Activated naive CD4-positive, alpha-beta T cell treated with anti-CD3 and anti-CD28 coated beads, Interleukin-2, amount 10 ng/mL, durations not matched to agents 7 days and 5 days (primary cell): ENCODE results near the gene MYEF2.

ENCODE experiments used
- CTCF ChIA-PET: fragments of 350-600 bp; sonication (Branson Sonifier 250); formaldehyde crosslinking; loops from one replicate; lab custom pipeline; 2021; ENCODE audit warnings: antibody characterized with exemption; lab: Charles Lee
- DNase-seq: peaks from one replicate; pipeline ENCODE4 v3.0.0-alpha.2; 2020
- H3K27ac Mint-ChIP-seq: one replicate; pipeline ENCODE4 v1.8.0; 2021; ENCODE audit warnings: mild to moderate bottlenecking, moderate library complexity, mixed read lengths
- H3K27me3 Mint-ChIP-seq: one replicate; pipeline ENCODE4 v1.8.0; 2021; ENCODE audit warnings: mild to moderate bottlenecking, mixed read lengths
- H3K36me3 Mint-ChIP-seq: one replicate; pipeline ENCODE4 v1.8.0; 2021; ENCODE audit warnings: mixed read lengths
- H3K4me1 Mint-ChIP-seq: one replicate; pipeline ENCODE4 v1.8.0; 2021; ENCODE audit warnings: mixed read lengths
- H3K4me3 Mint-ChIP-seq: one replicate; pipeline ENCODE4 v1.8.0; 2021; ENCODE audit warnings: mild to moderate bottlenecking, moderate library complexity, mixed read lengths
- H3K9me3 Mint-ChIP-seq: one replicate; pipeline ENCODE4 v1.8.0; 2021; ENCODE audit warnings: mixed read lengths

The MYEF2 gene

DNA sequence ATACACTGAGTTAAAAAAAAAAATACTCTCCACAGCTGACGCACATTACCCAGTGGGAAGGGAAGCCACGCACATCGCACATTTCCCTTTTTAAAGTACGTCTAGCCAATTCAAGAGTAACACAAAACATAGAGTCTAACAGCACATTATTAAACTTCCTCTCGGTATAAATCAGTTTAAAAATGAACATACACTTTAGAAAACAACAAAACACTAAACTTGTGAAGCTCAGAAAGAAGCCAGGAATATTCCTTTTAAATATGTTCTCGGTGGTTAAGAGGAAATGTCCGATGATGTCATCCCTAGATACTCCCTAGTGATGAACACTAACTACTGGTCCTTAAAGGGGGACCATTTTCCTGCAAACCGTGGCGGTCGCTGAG lies 721 bp downstream of the MYEF2 start:
- CTCF ChIA-PET = interaction anchor here (1.2 kb wide), 1 partner anchor 18 kb away, joined by 3 read pairs; no protein-coding TSS in a partner anchor
- Mint-ChIP-seq H3K36me3 (peaks cover 10% of the 10 kb centered on the region), H3K9me3 (peaks cover 3% of the 10 kb centered on the region), H3K4me1 (peaks cover 18% of the 10 kb centered on the region), H3K27me3 (peaks cover 17% of the 10 kb centered on the region), H3K4me3 (peak overlapping the region; percentile 89), H3K27ac (peak overlapping the region; percentile 89)
- DNase-seq = no peak

DNA sequence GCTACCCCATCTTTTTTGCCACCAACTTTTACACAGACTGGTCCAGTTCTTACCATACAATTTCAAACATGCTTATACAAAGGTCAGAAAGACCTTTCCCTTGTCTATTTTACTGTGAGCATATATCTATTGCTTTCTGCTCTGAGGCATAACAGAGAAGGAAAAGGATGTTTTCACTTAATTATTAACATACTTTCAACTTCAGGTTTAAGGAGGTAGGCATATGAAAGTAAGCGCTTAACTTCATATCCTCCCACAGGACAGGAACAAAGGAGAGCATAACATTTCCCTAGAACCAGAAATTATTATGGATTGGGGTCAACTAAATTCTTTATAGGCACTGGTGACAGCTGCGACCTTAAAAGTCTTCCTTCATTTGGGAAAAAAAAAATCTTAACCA lies 1.1 kb downstream of the MYEF2 start:
- no peak overlapping the region for H3K27ac Mint-ChIP-seq
- peaks cover 18% of the 10 kb centered on the region for H3K4me1 Mint-ChIP-seq
- no peak for DNase-seq
- H3K4me3 Mint-ChIP-seq = peak overlapping the region; percentile 89
- peaks cover 3% of the 10 kb centered on the region for H3K9me3 Mint-ChIP-seq
- H3K27me3 Mint-ChIP-seq = peaks cover 14% of the 10 kb centered on the region
- H3K36me3 Mint-ChIP-seq = peaks cover 10% of the 10 kb centered on the region
- CTCF ChIA-PET = interaction anchor here (1.2 kb wide), 1 partner anchor 18 kb away, joined by 3 read pairs; no protein-coding TSS in a partner anchor

DNA sequence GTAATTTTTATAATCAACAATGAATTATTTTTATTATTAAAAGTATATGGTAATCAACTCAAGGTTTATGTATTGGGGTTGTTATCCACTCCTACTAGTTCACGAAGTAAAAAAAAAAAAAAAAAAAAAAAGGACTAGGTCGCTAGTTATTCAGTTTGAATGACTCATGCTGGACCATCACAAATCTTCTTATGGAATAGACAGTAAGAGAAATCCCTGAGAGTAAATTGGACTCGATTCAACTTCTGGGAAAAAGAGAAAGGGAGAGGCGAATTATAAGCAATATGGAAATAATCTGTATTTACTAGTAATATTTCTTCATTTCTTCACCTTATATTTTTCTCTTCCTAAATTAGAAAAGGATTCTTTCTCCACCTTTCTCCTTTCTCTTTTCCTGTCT lies 2.0 kb downstream of the MYEF2 start:
- CTCF ChIA-PET = no interaction called here
- H3K4me1 Mint-ChIP-seq = peaks cover 18% of the 10 kb centered on the region
- H3K27ac Mint-ChIP-seq = no peak overlapping the region
- peaks cover 10% of the 10 kb centered on the region for H3K36me3 Mint-ChIP-seq
- no peak overlapping the region for H3K4me3 Mint-ChIP-seq
- peaks cover 12% of the 10 kb centered on the region for H3K27me3 Mint-ChIP-seq
- DNase-seq = no peak
- peaks cover 3% of the 10 kb centered on the region for H3K9me3 Mint-ChIP-seq

DNA sequence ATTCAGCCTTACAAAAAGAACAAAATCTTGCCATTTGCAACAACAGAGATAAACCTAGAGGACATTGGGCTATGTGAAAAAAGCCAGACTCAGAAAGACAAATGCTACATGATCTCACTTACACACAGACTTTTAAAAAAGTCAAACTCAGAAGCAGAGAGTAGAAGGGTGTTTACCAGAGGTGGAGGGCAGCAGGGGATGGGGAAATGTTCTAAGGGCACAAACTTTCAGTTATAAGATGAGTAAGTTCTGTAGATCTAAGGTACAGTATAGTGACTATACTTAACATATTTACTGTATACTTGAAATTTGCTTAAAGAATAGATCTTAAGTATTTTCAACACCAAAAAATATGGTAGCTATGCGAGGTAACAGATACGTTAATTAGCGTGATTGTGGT lies 3.0 kb downstream of the MYEF2 start:
- H3K27ac Mint-ChIP-seq = no peak overlapping the region
- H3K4me1 Mint-ChIP-seq = peaks cover 18% of the 10 kb centered on the region
- peaks cover 10% of the 10 kb centered on the region for H3K36me3 Mint-ChIP-seq
- H3K9me3 Mint-ChIP-seq = peaks cover 3% of the 10 kb centered on the region
- CTCF ChIA-PET = no interaction called here
- H3K27me3 Mint-ChIP-seq = peaks cover 12% of the 10 kb centered on the region
- DNase-seq = no peak
- H3K4me3 Mint-ChIP-seq = no peak overlapping the region

GRCh38 chr15:48170981-48171380 lies 7.1 kb downstream of the MYEF2 start:
- CTCF ChIA-PET = no interaction called here
- Mint-ChIP-seq H3K4me3 (no peak overlapping the region), H3K4me1 (peaks cover 2% of the 10 kb centered on the region), H3K27ac (no peak overlapping the region), H3K9me3 (peaks cover 3% of the 10 kb centered on the region), H3K27me3 (no peaks in the 10 kb centered on the region), H3K36me3 (peaks cover 20% of the 10 kb centered on the region)
- DNase-seq = no peak

DNA sequence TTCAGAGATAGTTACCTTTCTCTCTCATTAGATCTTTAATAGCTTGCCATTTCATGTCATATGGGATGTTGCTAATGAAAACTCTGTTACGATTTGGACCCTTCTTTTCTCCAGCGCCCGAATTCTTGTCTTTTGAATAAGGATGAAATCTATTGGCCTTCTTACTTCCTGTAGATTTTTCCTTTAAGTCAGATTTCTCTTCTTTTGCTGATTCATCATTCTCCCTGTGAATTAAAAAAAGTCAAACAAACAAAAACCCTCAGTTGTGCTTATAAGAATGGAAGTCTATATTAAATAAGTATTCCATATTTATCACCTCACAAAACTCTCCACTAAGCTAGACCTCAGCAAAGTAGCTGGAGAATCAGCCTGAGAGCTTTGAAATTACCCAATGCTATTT lies 9.5 kb downstream of the MYEF2 start:
- no peaks in the 10 kb centered on the region for H3K27me3 Mint-ChIP-seq
- H3K9me3 Mint-ChIP-seq = peaks cover 3% of the 10 kb centered on the region
- H3K4me3 Mint-ChIP-seq = no peak overlapping the region
- no peaks in the 10 kb centered on the region for H3K4me1 Mint-ChIP-seq
- no peak for DNase-seq
- H3K27ac Mint-ChIP-seq = no peak overlapping the region
- CTCF ChIA-PET = no interaction called here
- H3K36me3 Mint-ChIP-seq = peaks cover 21% of the 10 kb centered on the region

DNA sequence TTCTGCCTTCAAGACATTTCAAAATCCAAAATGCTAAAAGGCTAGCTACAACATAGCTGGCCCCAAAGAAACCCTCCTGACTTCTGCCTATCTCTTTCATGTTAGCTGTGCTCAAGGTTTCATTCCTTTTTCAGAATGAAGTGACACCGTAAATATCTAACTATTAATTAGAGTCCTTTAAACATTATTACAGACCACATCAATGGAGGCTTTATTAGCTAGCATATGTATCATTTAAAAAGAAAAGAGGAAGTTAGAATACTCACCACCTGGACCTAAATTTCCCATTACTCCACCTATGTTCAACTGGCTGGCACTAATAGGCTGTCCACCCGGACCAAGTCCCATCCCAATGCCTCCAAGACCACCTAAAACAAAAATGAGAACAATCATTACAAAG lies 24.6 kb downstream of the MYEF2 start:
- CTCF ChIA-PET = no interaction called here

GRCh38 chr15:48149858-48150257 lies 28.2 kb downstream of the MYEF2 start:
- Mint-ChIP-seq H3K27me3 (no peaks in the 10 kb centered on the region), H3K36me3 (peaks cover 20% of the 10 kb centered on the region), H3K4me1 (peaks cover 2% of the 10 kb centered on the region), H3K27ac (no peak overlapping the region), H3K9me3 (no peaks in the 10 kb centered on the region), H3K4me3 (no peak overlapping the region)
- CTCF ChIA-PET = interaction anchor here (0.6 kb wide), 1 partner anchor 37 kb away, joined by 3 read pairs; no protein-coding TSS in a partner anchor
- no peak for DNase-seq

More for the DNA sequence above, 24.6 kb downstream of the MYEF2 start:
- no peak overlapping the region for H3K4me3 Mint-ChIP-seq
- no peak overlapping the region for H3K27ac Mint-ChIP-seq
- no peaks in the 10 kb centered on the region for H3K9me3 Mint-ChIP-seq
- H3K36me3 Mint-ChIP-seq = peaks cover 17% of the 10 kb centered on the region
- no peak for DNase-seq
- no peaks in the 10 kb centered on the region for H3K27me3 Mint-ChIP-seq
- H3K4me1 Mint-ChIP-seq = no peaks in the 10 kb centered on the region

GRCh38 chr15:48147358-48147757 lies 30.7 kb downstream of the MYEF2 start:
- peaks cover 3% of the 10 kb centered on the region for H3K4me1 Mint-ChIP-seq

GRCh38 chr15:48145923-48146322 lies 32.2 kb downstream of the MYEF2 start:
- H3K27me3 Mint-ChIP-seq = no peaks in the 10 kb centered on the region
- H3K9me3 Mint-ChIP-seq = no peaks in the 10 kb centered on the region
- H3K4me1 Mint-ChIP-seq = peaks cover 3% of the 10 kb centered on the region
- H3K36me3 Mint-ChIP-seq = peaks cover 11% of the 10 kb centered on the region
- no peak for DNase-seq
- H3K4me3 Mint-ChIP-seq = no peak overlapping the region
- H3K27ac Mint-ChIP-seq = no peak overlapping the region
- CTCF ChIA-PET = no interaction called here

More at GRCh38 chr15:48147358-48147757, 30.7 kb downstream of the MYEF2 start:
- H3K9me3 Mint-ChIP-seq = no peaks in the 10 kb centered on the region
- H3K27ac Mint-ChIP-seq = no peak overlapping the region
- no peak for DNase-seq
- no peak overlapping the region for H3K4me3 Mint-ChIP-seq
- CTCF ChIA-PET = no interaction called here
- H3K27me3 Mint-ChIP-seq = no peaks in the 10 kb centered on the region
- peaks cover 15% of the 10 kb centered on the region for H3K36me3 Mint-ChIP-seq

DNA sequence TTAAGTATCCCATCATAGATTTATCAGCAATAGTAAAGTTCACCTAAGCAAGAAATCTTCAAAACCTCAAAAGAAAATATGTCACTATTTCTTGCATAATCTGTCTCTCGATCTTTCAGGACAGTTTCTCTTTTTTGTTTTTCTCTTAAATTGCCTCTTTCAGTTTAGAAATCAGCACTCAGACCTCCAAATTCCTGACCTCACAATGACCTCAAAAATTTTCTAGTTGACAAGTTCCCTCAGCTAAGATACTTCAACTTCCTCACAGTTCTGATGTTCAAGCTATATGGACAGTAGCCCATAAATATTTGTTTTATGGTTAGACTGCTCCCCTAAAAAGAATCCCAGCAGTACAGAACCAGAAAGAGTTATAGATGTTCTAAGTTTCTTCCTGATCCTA lies 33.2 kb downstream of the MYEF2 start:
- CTCF ChIA-PET = no interaction called here
- no peak overlapping the region for H3K4me3 Mint-ChIP-seq
- peaks cover 11% of the 10 kb centered on the region for H3K36me3 Mint-ChIP-seq
- H3K4me1 Mint-ChIP-seq = peaks cover 3% of the 10 kb centered on the region
- H3K27me3 Mint-ChIP-seq = no peaks in the 10 kb centered on the region
- no peak overlapping the region for H3K27ac Mint-ChIP-seq
- no peaks in the 10 kb centered on the region for H3K9me3 Mint-ChIP-seq
- no peak for DNase-seq

- Mint-ChIP-seq H3K36me3 (peaks cover 9% of the 10 kb centered on the region), H3K27ac (no peak overlapping the region), H3K4me1 (peaks cover 3% of the 10 kb centered on the region), H3K9me3 (no peaks in the 10 kb centered on the region), H3K27me3 (no peaks in the 10 kb centered on the region), H3K4me3 (no peak overlapping the region)
- no peak for DNase-seq
- CTCF ChIA-PET = no interaction called here
Observed at GRCh38 chr15:48143856-48144255, 34.2 kb downstream of the MYEF2 start.

GRCh38 chr15:48132874-48133273 lies 45.2 kb downstream of the MYEF2 start:
- no peaks in the 10 kb centered on the region for H3K36me3 Mint-ChIP-seq
- H3K4me3 Mint-ChIP-seq = no peak overlapping the region
- no peak for DNase-seq
- no peaks in the 10 kb centered on the region for H3K9me3 Mint-ChIP-seq
- no peaks in the 10 kb centered on the region for H3K4me1 Mint-ChIP-seq
- no peak overlapping the region for H3K27ac Mint-ChIP-seq
- H3K27me3 Mint-ChIP-seq = no peaks in the 10 kb centered on the region
- CTCF ChIA-PET = no interaction called here

DNA sequence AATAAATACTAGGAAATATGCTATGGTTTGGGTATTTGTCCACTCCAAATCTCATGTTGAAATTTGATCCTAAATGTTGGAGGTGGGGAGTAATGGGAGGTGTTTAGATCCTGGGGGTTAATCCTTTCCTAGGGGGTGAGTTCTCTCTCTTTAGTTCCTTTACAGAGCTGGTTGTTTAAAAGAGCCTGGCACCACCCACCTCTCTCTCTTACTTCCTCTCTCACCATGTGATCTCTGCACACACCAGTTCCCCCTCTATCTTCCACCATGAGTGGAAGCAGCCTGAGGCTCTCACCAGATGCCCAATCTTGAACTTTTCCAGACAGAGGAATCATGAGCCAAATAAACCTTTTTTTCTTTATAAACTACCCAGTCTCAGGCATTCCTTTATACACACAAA lies 46.8 kb downstream of the MYEF2 start:
- H3K36me3 Mint-ChIP-seq = no peaks in the 10 kb centered on the region
- H3K9me3 Mint-ChIP-seq = no peaks in the 10 kb centered on the region
- no peaks in the 10 kb centered on the region for H3K4me1 Mint-ChIP-seq
- no peak overlapping the region for H3K4me3 Mint-ChIP-seq
- H3K27me3 Mint-ChIP-seq = no peaks in the 10 kb centered on the region
- no peak overlapping the region for H3K27ac Mint-ChIP-seq
- no peak for DNase-seq
- CTCF ChIA-PET = no interaction called here

- H3K4me1 Mint-ChIP-seq = no peaks in the 10 kb centered on the region
- H3K4me3 Mint-ChIP-seq = no peak overlapping the region
- H3K27me3 Mint-ChIP-seq = no peaks in the 10 kb centered on the region
- no peaks in the 10 kb centered on the region for H3K9me3 Mint-ChIP-seq
- H3K27ac Mint-ChIP-seq = no peak overlapping the region
- H3K36me3 Mint-ChIP-seq = no peaks in the 10 kb centered on the region
- DNase-seq = no peak
- CTCF ChIA-PET = no interaction called here
Observed at GRCh38 chr15:48126667-48127355, 51.3 kb downstream of the MYEF2 start.
